GM12872 (cell line): ENCODE measurements around the gene RAET1E.

Source experiments
- CTCF ChIP-seq: IDR thresholded peaks from 3 replicates; pipeline ENCODE4 v1.5.1; 2011; ENCODE audit warnings: low read depth, mild to moderate bottlenecking, low read length, moderate library complexity; ENCODE audit not compliant: insufficient read depth

RAET1E gene

GRCh38 chr6:149877659-149878058, 20.3 kb downstream of the RAET1E start:
- TF ChIP-seq CTCF, result no peak

- no peak for TF ChIP-seq CTCF
Measured at GRCh38 chr6:149876241-149876933, 21.5 kb downstream of the RAET1E start.

- no peak for TF ChIP-seq CTCF
Measured at GRCh38 chr6:149872233-149872632, 25.7 kb downstream of the RAET1E start.

- TF ChIP-seq CTCF, result no peak
Measured at GRCh38 chr6:149871182-149871581, 26.7 kb downstream of the RAET1E start.

GRCh38 chr6:149869275-149869892, 28.5 kb downstream of the RAET1E start:
- no peak for TF ChIP-seq CTCF

- no peak for TF ChIP-seq CTCF
Measured at GRCh38 chr6:149867876-149868640, 29.9 kb downstream of the RAET1E start.
